Endothelial cell of umbilical vein (primary cell): ENCODE measurements around the gene H2BK1.

Source experiments
- CTCF ChIP-seq, 2 donors: IDR thresholded peaks; 1 replicate in 1 of 2; 2 replicates in 1 of 2; pipeline ENCODE4 v1.5.1; 2011; ENCODE audit warnings: low read length in 2 of 2, mild to moderate bottlenecking in 2 of 2, moderate library complexity in 2 of 2, control low read depth in 1 of 2, inconsistent platforms in 1 of 2, low read depth in 1 of 2; ENCODE audit not compliant: insufficient read depth in 1 of 2; ENCODE audit errors: extremely low read depth in 1 of 2
- EZH2 ChIP-seq: IDR thresholded peaks from 2 replicates; pipeline ENCODE4 v1.6.1; 2012; ENCODE audit warnings: borderline replicate concordance, low read depth, mild to moderate bottlenecking, moderate library complexity, low read length, inconsistent platforms; ENCODE audit not compliant: severe bottlenecking
- MAX ChIP-seq: IDR thresholded peaks from 2 replicates; pipeline ENCODE4 v1.6.1; 2011; ENCODE audit not compliant: insufficient read depth, insufficient read length
- POLR2A ChIP-seq: IDR thresholded peaks from 2 replicates; pipeline ENCODE4 v1.6.1; 2012; ENCODE audit warnings: low read depth, mild to moderate bottlenecking, control low read depth, low read length

- TF ChIP-seq CTCF (IDR thresholded peaks at IDR 0.05; ENCODE audit: extremely low read depth in 1 of 2, insufficient read depth in 1 of 2, low read depth in 1 of 2, low read length in 2 of 2) = no peak
- TF ChIP-seq MAX = no peak
- TF ChIP-seq POLR2A = no peak
- TF ChIP-seq EZH2 = no peak
These were observed 41.0 kb upstream of the H2BK1 start for GRCh38 chr7:151251328-151251688.
